HG03442 (cell line): ENCODE data around the gene MYH6.
"Not testable (repeated sequence)": the region's sequence is repeated elsewhere in the genome, so short reads cannot be mapped to it uniquely, and the experiment has no call there.

Experiments used
- ATAC-seq: cut with Tn5 transposase; IDR thresholded peaks from one replicate; pipeline ENCODE4 v1.9.1; 2021; ENCODE audit warnings: mild to moderate bottlenecking, moderate library complexity; ENCODE audit not compliant: unreplicated experiment

Gene MYH6

DNA sequence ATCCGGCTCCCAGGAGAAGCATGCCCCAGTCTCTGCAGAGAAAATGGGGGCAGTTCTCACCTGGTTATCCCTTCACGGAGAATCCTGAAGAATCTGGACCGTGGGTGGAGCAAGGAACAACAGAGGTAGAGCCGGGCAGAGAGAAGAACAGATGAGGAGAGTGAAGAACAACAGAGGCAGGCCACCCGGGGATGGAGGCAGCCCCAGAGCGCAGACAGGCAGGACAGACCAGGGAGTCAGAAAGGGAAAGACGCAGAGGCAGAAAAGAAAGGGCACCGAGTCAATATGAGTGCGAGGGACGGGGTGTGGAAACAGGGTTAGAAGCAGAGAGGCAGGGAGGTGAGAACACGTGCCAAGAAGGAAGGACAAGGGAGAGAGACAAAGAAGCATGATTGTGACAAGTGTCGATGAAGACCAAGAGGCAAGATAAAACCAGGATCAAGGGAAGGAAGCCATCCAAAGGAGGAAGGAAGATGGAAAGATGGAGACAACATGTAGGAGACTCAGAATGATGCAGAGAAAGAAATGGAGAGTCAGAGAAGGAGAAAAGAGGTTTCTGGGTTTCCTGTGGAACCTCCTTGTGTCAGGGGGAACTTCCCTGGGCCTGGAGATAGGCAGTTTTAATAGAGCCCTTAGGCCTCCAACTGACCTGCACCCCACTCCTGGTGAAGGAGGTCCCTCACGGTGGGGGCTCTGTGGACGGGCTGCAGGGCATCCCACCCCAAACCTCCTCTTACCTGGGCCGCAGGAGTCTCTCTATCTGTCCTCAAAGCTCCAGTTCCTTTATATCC lies at the start of gene MYH6:
MYH6 (minus strand) TSS at position 758 of the 791 bp plus-strand sequence. CDS start 1,050 bp downstream, outside the sequence.
- ATAC-seq: no peak

DNA sequence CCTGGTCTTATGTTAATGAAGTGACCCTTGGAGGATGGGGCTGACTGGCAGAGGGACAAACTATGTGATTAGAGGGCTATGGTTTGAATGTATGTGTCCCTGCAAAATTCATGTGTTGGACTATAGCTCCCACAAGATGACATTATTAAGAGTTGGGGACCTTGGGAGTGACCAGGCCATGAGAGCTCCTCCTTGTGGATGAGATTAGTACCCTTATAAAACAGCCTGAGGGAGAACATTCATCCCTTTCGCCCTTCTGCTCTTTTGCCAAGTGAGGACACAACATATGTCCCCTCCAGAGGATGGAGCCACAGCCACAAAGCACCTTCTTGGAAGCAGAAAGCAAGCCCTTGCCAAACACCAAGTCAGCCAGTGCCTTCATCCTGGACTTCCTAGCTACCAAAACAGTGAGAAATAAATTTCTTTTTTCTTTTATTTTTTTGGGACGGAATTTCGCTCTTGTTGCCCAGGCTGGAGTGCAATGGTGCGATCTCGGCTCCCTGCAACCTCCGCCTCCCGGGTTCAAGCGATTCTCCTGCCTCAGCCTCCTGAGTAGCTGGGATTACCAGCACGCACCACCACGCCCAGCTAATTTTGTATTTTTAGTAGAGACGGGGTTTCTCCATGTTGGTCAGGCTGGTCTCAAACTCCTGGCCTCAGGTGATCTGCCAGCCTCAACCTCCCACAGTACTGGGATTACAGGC lies 49.0 kb upstream of the MYH6 start:
- not testable (repeated sequence) for ATAC-seq

DNA sequence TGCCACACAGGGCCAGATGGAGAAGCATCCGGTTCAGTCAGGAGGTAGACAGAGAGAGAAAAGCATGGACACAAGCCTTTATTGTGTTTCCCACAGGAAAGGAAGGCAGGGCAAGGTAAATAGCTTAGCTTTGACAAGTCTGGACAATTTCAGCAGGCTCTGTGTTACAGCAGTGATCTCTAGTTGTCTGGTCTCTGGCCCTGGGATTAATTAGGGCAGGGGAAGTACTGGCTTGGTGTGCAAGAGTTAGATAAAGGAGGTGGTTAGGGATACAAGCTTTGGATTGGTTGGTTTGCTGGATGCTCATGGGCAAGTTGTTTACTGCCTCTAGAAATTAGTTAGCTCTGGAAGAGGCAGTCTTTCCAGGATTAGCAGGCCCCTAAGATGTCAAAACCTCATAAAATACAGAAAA lies 46.4 kb upstream of the MYH6 start:
- no peak for ATAC-seq

DNA sequence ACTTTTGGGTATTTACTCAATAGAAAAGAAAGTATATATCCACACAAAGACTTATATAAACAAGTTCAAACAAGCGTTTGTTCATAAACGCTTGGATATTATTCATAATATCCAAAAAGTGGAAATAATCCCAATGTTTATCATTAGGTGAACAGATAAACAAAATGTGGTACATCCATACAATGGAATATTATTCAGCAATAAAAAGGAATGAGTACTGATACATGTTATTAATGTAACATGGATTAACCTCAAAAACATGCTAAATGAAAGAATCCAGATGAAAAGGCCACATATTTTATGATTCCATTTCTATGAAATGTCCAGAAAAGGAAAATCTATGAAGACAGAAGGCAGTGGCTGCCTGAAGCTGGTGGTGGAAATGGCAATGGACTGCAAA lies 44.2 kb upstream of the MYH6 start:
- ATAC-seq: no peak

DNA sequence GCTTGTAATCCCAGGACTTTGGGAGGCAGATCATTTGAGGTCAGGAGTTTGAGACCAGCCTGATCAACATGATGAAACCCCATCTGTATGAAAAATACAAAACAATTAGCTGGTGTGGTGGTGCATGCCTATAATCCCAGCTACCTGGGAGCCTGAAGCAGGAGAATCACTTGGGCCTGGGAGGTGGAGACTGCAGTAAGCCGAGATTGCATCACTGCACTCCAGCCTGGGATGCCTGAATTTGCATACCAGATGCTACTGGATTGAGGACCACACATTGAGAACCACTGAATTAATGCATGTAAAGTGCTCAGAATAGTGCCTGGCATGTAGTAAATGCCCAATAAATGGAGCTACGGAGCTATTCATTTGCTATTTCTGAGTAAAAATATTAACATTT lies 42.3 kb upstream of the MYH6 start:
- no peak for ATAC-seq

DNA sequence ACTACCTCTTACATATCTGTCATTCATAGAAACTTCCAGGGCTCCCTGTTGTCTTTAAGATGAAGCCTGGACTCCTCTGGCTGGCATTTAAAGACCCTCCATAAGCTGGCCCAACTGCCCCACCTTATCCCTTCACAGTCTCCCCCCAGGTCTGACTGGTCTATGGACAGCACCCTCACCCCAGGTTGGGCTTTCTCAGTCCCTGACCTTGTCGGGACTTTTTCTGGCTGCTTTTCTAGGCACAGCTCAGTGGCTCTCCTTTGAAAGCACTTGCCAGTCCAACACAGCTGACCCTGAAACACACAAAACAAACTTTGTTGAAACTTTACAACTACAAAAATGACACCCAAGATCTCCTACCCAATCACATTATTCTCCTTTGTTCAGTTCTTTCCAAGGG lies 41.2 kb upstream of the MYH6 start:
- ATAC-seq: no peak

DNA sequence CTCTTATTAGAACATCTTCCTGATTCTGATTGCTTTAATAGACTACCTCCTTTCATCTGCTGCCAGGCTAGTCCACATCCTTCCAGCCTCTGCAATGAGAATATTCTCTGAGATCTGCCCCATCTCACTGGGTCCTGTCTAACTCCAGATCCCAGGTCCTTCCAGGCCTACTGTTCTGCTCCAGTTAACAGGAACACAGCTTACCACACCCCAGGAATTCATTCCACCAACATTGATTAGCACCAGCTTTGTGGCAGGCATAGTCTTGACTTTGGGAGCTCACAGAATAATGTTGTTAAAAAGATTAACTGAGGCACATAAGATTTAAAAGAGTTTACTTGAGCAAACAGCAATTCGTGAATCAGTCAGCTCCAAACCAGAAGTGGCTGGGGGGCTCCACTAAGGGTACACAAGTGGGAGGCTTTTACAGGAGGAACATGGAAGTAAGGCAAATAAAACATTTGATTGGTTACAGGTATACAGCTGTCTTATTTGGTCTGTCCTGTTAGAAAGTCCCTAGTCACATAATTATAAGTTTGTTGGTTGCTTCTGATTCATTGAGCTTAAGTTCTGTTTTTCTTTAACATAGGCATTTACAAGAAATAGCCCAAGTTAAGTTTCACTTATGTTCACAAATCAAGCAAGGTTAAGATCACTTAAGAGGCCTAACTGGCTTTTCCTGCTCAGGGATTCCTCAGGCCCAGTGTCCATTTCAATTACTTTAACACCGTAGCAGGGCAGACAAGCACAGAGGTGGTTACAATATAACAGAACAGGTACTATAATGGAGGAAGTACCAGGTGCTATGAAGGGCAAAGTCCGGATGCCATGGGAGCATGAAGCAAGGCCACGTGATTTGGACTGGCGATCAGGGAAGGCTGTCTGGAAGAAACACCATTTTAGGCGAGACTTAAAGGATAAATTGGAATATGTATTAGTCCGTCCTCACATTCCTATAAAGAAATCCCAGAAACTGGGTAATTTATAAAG lies 39.6 kb upstream of the MYH6 start:
- ATAC-seq: no peak

DNA sequence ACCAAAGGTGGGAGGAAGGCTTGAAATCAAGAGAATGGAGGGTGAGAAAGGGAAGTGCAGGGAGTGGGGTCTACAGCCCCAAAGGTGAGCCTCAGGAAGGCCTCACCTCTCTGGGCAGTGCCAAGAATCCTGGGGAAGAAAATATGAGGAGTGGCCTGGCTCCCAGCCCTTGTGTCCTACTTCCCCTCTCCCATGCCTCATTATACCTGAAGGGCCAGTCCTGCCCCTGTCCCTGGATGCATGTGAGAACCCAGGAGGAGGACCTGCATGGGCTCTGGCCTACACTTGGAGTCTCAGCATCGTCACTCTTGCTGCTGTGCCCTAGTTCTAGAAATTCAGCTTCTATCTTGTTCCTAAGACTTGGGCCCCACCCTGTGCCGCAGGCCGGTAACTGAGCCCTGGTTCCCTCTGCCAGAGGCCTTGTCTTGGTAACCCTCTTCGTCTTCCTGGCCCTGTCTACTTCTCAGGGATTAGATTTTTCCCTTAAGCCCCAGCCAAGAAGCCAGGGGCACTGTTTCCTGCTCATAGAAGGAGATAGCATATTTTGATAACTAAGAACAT lies 38.3 kb upstream of the MYH6 start:
- no peak for ATAC-seq

DNA sequence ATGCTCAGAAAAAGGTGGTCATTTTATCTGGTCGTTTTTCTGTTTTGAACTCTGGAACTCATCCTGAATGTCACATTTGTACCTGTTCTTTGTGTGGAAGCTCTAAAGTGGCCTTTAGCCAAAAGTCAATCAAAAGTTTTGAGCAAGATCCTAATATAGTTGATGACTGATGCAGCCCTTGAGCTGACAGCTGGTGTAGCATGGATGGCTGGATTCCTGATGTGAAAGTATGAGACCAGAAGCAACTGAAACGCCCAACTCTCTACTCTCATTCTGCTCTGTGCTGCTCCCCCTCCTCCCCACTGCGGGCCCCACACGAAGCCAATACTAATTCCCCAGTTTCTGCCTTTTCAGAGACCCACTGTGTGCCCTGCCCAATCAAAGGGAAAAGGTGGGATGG lies 37.7 kb upstream of the MYH6 start:
- no peak for ATAC-seq

DNA sequence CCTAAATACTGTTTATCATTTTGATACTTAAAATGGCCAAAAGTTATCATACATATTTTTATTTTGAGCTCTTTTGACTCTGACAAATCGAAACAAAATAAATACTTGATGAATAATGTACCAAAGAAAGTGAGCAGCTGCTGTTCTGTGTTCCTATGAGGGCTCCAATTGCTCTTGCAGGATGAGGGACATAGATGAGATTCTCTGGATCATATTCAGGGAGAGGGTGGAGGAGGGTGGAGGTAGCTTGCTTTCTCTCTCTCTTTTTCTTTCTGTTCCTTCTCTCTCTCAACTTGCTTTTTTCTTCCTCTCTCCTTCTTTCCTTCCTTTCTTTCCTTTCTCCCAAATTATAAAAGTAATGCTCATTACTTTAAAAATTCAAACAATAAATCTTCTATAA lies 36.2 kb upstream of the MYH6 start:
- ATAC-seq: no peak

DNA sequence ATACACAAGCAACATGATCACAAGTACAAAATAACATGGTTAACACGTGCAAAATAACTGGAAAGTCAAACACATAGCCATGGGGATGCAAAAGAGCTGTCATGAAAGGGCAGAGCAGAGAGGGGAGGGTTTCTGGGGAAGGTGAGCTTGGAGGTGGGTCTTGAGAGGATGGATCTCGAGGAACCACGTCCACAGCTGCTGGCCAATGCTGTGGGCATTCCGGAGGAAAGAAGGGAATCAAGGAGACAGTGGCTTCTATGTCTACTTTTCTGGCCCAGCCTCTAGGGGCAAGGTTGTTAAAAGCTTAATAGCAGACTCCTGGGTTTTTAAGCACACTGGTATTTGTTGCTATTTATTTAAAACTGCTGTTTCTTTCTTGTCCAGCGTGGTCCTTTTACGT lies 35.8 kb upstream of the MYH6 start:
- ATAC-seq: no peak

DNA sequence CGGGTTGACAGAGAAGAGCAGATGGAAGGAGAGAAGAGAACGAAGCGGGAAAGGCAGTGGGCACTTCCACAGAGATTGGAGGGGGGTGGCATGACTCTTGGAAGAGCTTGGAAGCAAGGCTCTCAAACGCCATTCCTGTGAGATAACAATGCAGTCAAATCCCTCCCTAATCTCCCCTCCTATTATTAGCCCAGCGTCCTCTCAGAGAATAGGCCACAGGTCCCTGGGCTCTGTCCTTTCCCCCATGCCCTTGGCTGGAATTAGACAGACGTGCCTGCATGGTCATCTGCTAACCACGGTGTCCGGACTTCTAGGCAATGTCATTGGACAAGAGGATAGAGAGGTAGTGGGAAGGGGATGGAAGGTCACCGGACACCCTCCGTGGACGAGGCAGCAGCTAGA lies 35.3 kb upstream of the MYH6 start:
- no peak for ATAC-seq

DNA sequence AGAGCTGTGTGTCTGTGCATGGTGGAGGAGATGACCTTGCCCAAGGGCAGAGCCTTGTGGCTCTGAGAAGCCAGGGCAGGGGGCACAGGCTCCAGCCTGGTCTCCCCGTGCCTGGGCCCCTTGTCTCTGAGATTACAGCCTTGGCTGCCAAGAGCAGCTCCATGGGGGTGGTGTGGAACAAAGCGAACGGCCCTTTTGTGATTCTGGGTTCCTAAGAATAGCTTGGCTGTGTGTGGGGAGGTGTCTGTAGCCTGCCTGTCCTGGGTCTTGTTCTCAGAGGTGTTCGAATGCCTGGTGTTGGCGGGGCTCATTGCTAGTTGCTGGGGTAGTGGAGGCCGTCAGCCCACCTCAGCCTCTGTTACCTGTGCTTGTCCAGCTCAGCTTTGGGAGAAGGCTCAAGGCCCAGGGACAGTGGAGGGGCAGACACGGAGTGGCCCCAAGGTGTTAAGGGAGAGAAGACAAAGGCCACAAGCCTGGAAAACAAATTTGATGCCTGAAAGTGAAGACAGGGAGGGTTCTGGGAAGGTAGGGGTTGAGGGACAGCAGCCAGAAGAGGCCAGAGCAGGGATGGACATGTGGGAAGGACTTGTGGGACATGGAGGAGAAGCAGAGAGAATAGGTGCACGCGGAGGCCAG lies 34.8 kb upstream of the MYH6 start:
- ATAC-seq: no peak

DNA sequence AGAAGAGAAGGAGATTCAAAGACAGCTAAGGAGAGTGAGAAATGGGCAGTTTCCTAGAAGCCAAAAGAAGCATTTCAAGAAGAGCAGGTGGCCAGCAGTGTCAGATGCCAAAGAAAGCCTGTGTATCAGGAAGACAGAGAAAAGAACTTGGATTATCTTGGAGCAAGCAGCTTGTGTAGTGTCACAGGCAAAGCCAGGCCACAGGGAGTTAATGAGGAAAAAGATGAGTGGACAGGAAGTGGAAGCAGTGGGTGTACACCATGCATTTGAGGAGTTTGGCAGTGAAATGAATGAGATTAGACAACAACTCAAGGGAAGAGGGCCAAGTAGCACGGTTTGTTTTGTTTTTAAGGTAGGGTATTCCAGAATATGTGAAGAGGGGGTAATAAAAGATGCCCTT lies 33.0 kb upstream of the MYH6 start:
- no peak for ATAC-seq

DNA sequence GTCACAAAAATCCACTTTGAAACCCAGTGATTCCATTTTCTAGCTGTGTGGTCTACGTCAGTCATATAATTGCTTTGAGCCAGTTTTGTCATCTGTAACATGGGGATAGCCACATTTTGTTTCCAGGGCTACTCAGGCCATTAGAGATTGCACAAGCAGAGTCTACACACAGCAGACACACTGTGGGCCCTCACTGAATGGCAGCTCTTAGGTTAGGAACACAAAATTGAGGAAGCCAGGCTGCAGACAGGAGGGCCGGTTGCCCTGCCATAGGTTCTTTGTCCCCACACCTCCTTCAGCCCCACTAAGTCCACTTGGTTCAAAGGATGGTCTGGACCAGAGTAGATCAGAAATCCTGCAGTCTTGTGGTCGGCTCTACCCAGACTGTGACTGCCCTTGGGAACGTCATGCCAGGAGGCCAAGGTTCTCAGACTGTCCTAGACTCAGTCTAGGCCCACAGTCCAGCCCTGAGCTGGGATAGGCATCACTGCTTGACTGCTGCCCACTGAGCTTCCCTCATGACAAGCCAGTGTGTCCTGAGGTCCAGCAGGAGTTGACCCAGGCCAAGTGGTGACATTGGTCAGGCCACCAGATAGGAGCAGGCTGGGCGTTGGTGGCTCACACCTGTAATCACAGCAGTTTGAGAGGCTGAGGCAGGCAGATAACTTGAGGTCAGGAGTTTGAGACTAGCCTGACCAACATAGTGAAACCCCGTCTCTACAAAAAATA lies 31.2 kb upstream of the MYH6 start:
- ATAC-seq: no peak

DNA sequence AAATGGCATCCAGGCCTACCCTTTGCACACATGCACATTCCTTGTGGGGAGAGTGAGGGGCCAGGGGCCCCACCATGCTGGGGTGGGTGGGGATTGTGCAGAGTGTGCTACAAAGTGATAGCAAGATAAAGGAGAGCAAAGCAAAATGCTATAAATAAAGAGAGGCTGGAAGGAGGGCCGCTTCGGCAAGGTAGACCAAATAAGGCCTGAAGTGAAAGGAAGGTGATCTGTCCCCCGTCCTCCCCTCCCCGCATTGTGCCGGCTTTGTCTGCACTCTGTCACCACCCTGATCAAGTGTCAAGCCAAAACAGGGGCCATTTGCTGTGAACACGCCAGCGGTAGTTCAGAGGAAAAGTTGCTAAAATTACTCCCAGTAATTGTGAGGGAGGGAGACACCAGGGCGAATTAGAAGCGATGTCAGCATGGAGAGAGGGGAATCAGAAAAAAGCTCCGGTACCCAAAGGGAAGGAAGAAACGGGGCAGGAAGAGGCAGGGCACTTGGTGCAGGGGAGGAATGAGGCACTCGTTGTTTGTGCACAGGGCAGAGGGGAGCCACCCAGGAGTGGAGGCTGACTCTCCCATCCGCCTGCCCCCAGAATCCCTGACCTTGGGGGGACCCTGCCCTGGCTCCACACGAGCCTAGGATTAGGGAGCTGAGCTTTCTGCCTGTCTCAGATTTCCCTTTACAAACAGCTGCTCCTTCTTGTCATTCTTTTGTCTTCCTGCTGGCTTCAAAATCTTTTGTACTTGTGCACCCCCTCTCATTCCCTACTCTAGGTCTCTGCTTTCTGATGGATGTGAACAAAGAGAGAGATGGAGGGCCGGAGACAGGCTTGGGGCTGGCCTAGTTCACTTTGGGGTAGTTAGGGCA lies 30.3 kb upstream of the MYH6 start:
- no peak for ATAC-seq

DNA sequence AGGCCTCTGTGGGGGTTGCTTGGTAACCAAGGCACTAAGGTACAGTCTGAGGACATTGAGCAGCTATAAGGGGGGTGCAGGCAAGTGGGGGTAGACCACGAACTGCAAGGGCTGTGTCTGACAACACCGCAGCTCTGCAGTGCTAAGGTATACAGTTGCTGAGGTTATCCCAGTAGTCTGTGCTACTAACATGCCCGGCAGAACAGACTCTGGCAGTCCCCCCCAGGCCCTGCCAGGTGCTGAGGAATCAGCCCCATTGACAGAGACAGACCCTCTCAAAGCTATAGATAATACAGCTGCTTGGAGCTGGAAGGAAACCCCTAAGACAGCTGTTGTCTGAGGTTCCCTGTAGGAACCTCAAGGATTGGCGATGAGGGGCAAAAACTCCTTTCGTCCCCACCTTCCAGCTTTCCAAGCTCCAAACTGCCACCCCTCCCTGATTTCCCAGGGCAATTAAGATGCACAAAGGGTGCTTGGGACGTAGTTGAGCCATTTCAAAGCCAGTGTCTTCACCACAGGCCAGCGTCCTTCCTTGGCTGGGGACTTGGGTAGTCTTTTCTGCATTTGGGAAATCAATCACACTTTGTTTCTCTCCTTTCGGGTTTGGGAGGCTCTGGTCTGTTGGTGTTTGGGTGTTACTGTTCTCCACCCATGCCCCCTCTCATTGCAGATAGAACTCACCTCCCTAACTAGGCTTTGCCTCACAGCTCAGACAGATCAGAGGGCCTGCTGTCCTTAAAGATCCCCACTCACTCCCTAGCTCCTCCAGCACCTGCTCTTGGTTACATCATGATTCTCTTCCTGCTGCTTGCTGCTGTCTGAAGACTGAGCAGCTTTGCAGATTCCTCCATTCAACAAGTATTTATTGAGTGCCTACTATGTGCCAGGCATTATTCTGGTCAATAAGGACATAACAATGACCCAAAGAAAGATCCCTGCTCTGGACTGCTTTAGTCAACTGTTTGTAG lies 29.3 kb upstream of the MYH6 start:
- ATAC-seq: no peak
